Cardiac muscle cell (in vitro differentiated cells and primary cell): ENCODE data around the gene BCKDK. TPM values are rescaled to one million over a fixed set of nuclear protein-coding genes. Genes with fewer than 3 reads are reported as not detected.

ENCODE experiments used
- DNase-seq, 2 donors: peaks; one replicate each; pipeline versions ENCODE4 v3.0.0 to v3.0.0-alpha.2; 2010 to 2017; ENCODE audit warnings: low read depth in 1 of 2, low spot score in 1 of 2
- H3K27ac ChIP-seq: fragments of 200-600 bp; sonication (generic); 2 replicates; pipeline ENCODE4 v1.5.1; 2016
- H3K27me3 ChIP-seq: fragments of 200-600 bp; sonication (generic); 2 replicates; pipeline ENCODE4 v1.6.0; 2016; ENCODE audit warnings: control low read depth
- H3K36me3 ChIP-seq: fragments of 200-600 bp; sonication (generic); 2 replicates; pipeline ENCODE4 v1.5.1; 2016; ENCODE audit warnings: control low read depth
- H3K4me1 ChIP-seq: fragments of 200-600 bp; sonication (generic); 2 replicates; pipeline ENCODE4 v1.8.1; 2017; ENCODE audit warnings: low read depth, mild to moderate bottlenecking, mixed run types
- H3K4me3 ChIP-seq: fragments of 200-600 bp; sonication (generic); 2 replicates; pipeline ENCODE4 v1.5.1; 2016; ENCODE audit warnings: mild to moderate bottlenecking
- H3K9me3 ChIP-seq: fragments of 200-600 bp; sonication (generic); 2 replicates; pipeline ENCODE4 v1.5.1; 2017; ENCODE audit warnings: low read depth, mild to moderate bottlenecking, control low read depth
- CTCF ChIP-seq: IDR thresholded peaks from 2 replicates; pipeline ENCODE4 v1.5.1; 2012; ENCODE audit warnings: low read depth, mild to moderate bottlenecking, low read length
- polyA plus RNA-seq: library from polyadenylated mRNA; unstranded; fragments of >200 nt; fragmentation: Nextera tagmentation; extraction: Ambion mirVana; gene quantifications from 2 replicates; pipeline ENCODE4 v1.2.1, GENCODE V29; 2016
- total RNA-seq: library from RNA; depleted of rRNA; stranded (reverse); fragments of >200 nt; gene quantifications from 2 replicates; pipeline ENCODE4 v1.2.3, GENCODE V29; 2016

BCKDK gene
- total and polyA plus RNA-seq, 2 experiments from 2014 or later = 109 to 147 TPM

- Histone ChIP-seq H3K27ac (peak within 1 kb of the TSS; percentile 87), H3K4me3 (peak within 1 kb of the TSS; percentile 98), H3K4me1 (peaks cover 5% of the 10 kb centered on the region), H3K36me3 (peaks cover 18% of the 10 kb centered on the region), H3K27me3 (no peaks in the 10 kb centered on the region), H3K9me3 (no peaks in the 10 kb centered on the region)
- peak; percentile 99 to 100 for DNase-seq
- no peak for TF ChIP-seq CTCF
Observed at GRCh38 chr16:31073970-31074813, 34.0 kb upstream of the BCKDK start, which contains the start of the genes ZNF646 and ZNF668. Gene ZNF646 (plus strand): TSS chr16:31074422. CDS start chr16:31076325, 1,903 bp downstream. Gene ZNF668 (minus strand): TSS chr16:31074240. CDS start chr16:31064459, 9,781 bp downstream.

GRCh38 chr16:31074814-31075183 lies 33.4 kb upstream of the BCKDK start:
- Histone ChIP-seq H3K27me3 (no peaks in the 10 kb centered on the region), H3K4me1 (peaks cover 5% of the 10 kb centered on the region), H3K27ac (peak overlapping the region; percentile 77), H3K9me3 (no peaks in the 10 kb centered on the region), H3K36me3 (peaks cover 19% of the 10 kb centered on the region), H3K4me3 (peak overlapping the region; percentile 98)
- DNase-seq = no peak
- TF ChIP-seq CTCF = no peak

- no peak overlapping the region for H3K27ac ChIP-seq
- DNase-seq = no peak
- no peak overlapping the region for H3K4me3 ChIP-seq
- H3K9me3 ChIP-seq = no peaks in the 10 kb centered on the region
- TF ChIP-seq CTCF = no peak
- peaks cover 25% of the 10 kb centered on the region for H3K36me3 ChIP-seq
- H3K4me1 ChIP-seq = peaks cover 5% of the 10 kb centered on the region
- no peaks in the 10 kb centered on the region for H3K27me3 ChIP-seq
Observed at GRCh38 chr16:31076319-31076718, 31.9 kb upstream of the BCKDK start.

- no peak for DNase-seq
- no peak overlapping the region for H3K4me3 ChIP-seq
- H3K9me3 ChIP-seq = no peaks in the 10 kb centered on the region
- no peaks in the 10 kb centered on the region for H3K27me3 ChIP-seq
- TF ChIP-seq CTCF = no peak
- no peak overlapping the region for H3K27ac ChIP-seq
- H3K36me3 ChIP-seq = peaks cover 25% of the 10 kb centered on the region
- peaks cover 2% of the 10 kb centered on the region for H3K4me1 ChIP-seq
Observed at GRCh38 chr16:31077024-31077423, 31.2 kb upstream of the BCKDK start.

- Histone ChIP-seq H3K4me3 (no peak overlapping the region), H3K9me3 (no peaks in the 10 kb centered on the region), H3K4me1 (no peaks in the 10 kb centered on the region), H3K27ac (no peak overlapping the region), H3K36me3 (peaks cover 25% of the 10 kb centered on the region), H3K27me3 (no peaks in the 10 kb centered on the region)
- no peak for TF ChIP-seq CTCF
- DNase-seq = no peak
Observed at GRCh38 chr16:31077592-31078396, 30.4 kb upstream of the BCKDK start.
